Progenitor cell of endocrine pancreas (in vitro differentiated cells): ENCODE data around the gene TMEM235. TPM values are rescaled to one million over a fixed set of nuclear protein-coding genes. Genes with fewer than 3 reads are reported as not detected.

Source experiments
- DNase-seq: peaks from one replicate; pipeline ENCODE4 v3.0.0; 2021; ENCODE audit warnings: low spot score; ENCODE audit not compliant: unreplicated experiment
- H3K27ac Mint-ChIP-seq: 2 replicates; pipeline ENCODE4 v1.8.0; 2021; ENCODE audit warnings: mild to moderate bottlenecking, moderate library complexity, mixed read lengths
- H3K27me3 Mint-ChIP-seq: 2 replicates; pipeline ENCODE4 v1.8.0; 2021; ENCODE audit warnings: mixed read lengths
- H3K36me3 Mint-ChIP-seq: 2 replicates; pipeline ENCODE4 v1.8.0; 2022; ENCODE audit warnings: mixed read lengths; ENCODE audit not compliant: insufficient read depth
- H3K4me1 Mint-ChIP-seq: 2 replicates; pipeline ENCODE4 v1.8.0; 2021; ENCODE audit warnings: low read depth, mixed read lengths
- H3K4me3 Mint-ChIP-seq: 2 replicates; pipeline ENCODE4 v1.8.0; 2021; ENCODE audit warnings: low read depth, mild to moderate bottlenecking, moderate library complexity, mixed read lengths
- H3K9me3 Mint-ChIP-seq: 2 replicates; pipeline ENCODE4 v1.8.0; 2021; ENCODE audit warnings: low read depth, mixed read lengths
- CTCF ChIP-seq: fragments of 200-600 bp; sonication (generic); IDR thresholded peaks from one replicate; pipeline ENCODE4 v1.5.0; 2021; ENCODE audit warnings: antibody characterized with exemption, mild to moderate bottlenecking; ENCODE audit not compliant: unreplicated experiment
- total RNA-seq: library from RNA; stranded (reverse); gene quantifications from 2 replicates; pipeline ENCODE4 v1.2.1, GENCODE V29; 2021

TMEM235 gene
- total RNA-seq, 1 donor from 2014 or later, result not detected

- peak overlapping the region; percentile 90 for H3K27ac Mint-ChIP-seq
- peaks cover 50% of the 10 kb centered on the region for H3K4me1 Mint-ChIP-seq
- H3K36me3 Mint-ChIP-seq, result no peaks in the 10 kb centered on the region
- no peak for DNase-seq
- peak; percentile 26 for TF ChIP-seq CTCF
- peaks cover 3% of the 10 kb centered on the region for H3K27me3 Mint-ChIP-seq
- no peaks in the 10 kb centered on the region for H3K9me3 Mint-ChIP-seq
- peak overlapping the region; percentile 42 for H3K4me3 Mint-ChIP-seq
Measured at GRCh38 chr17:78268951-78269905, 37.8 kb downstream of the TMEM235 start.

DNA sequence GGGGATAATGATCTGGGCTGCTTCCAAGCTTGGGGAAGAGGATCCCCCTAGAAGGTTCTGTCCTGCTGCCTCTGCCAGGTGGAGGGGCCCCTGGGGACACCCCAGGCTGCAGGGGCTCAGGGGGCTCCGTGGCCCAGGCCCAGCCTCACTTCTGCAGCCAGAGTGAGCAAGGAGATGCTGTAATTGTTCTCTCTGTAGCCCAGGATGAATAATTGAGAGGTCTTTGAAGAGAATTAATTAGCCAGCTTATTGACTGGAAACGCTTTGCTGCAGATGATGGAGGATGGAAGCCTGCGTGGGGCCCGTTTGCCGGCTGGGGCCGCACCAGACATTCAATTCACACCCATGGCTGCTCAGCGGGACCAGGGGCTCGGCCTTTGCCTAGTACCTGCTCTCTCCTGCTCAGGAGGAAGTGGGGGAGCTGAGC is 38.5 kb downstream of the TMEM235 start:
- H3K4me3 Mint-ChIP-seq, result no peak overlapping the region
- DNase-seq, result no peak

DNA sequence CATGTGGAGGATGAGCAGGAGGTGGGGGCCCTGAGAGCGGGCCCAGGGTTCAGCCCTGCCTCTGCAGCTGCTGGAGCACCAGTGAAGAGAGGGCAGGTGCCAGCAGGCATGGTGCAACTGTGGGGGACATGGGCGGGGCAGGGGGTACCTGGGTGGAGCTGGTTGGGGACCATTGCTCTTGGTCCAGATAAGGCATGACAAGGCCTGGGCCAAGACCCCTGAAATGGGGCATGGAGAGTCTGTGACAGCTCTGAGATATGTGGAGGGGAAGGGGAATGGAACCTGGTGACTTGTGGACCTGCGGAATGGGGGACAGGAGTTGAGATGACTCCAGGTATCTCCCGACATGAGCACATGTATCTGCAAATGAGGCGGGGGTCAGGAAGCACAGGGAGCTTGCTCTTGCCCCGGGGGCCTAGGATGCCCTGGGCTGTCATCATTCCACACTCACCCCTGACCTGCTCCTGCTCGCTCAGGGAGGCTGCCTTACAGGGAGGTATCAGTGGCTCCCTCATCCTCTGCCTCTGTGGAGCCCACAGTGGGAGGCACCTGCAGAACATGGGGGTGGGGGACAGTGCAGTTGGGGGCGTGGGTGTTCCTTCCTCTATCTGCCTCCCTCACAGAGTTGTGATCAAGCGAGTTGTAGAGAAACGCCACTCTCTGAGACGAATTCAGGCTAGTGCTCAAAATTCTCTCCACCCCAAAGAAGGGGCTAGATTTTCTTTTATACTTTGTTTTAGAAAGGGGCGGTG is 40.2 kb downstream of the TMEM235 start:
- DNase-seq, result no peak
- H3K9me3 Mint-ChIP-seq, result no peaks in the 10 kb centered on the region
- H3K36me3 Mint-ChIP-seq, result no peaks in the 10 kb centered on the region
- H3K4me1 Mint-ChIP-seq, result peaks cover 45% of the 10 kb centered on the region
- H3K4me3 Mint-ChIP-seq, result no peak overlapping the region
- no peaks in the 10 kb centered on the region for H3K27me3 Mint-ChIP-seq
- TF ChIP-seq CTCF, result no peak
- H3K27ac Mint-ChIP-seq, result peak overlapping the region; percentile 87

More for the DNA sequence above, 38.5 kb downstream of the TMEM235 start:
- Mint-ChIP-seq H3K4me1 (peaks cover 48% of the 10 kb centered on the region), H3K36me3 (no peaks in the 10 kb centered on the region), H3K27ac (no peak overlapping the region), H3K9me3 (no peaks in the 10 kb centered on the region), H3K27me3 (peaks cover 3% of the 10 kb centered on the region)
- no peak for TF ChIP-seq CTCF

- Mint-ChIP-seq H3K36me3 (no peaks in the 10 kb centered on the region), H3K4me3 (no peak overlapping the region)
Measured at GRCh38 chr17:78272181-78272913, 40.9 kb downstream of the TMEM235 start.

More at GRCh38 chr17:78272181-78272913, 40.9 kb downstream of the TMEM235 start:
- Mint-ChIP-seq H3K9me3 (no peaks in the 10 kb centered on the region), H3K27me3 (no peaks in the 10 kb centered on the region), H3K4me1 (peaks cover 45% of the 10 kb centered on the region), H3K27ac (peak overlapping the region; percentile 87)
- TF ChIP-seq CTCF, result no peak
- DNase-seq, result no peak
